GM06990 (cell line): ENCODE measurements around the gene GALK1.

Source experiments
- DNase-seq: peaks from one replicate; pipeline ENCODE4 v3.0.0-alpha.2; 2011; ENCODE audit not compliant: insufficient read length; ENCODE audit errors: extremely low read depth
- H3K27me3 ChIP-seq: replicated peaks from 2 replicates; pipeline ENCODE4 v1.6.0; 2011; ENCODE audit warnings: low read length; ENCODE audit not compliant: control insufficient read depth, insufficient read depth
- H3K36me3 ChIP-seq: 2 replicates; pipeline ENCODE4 v1.5.1; 2011; ENCODE audit warnings: low read length; ENCODE audit not compliant: control insufficient read depth, insufficient read depth
- H3K4me3 ChIP-seq: replicated peaks from 2 replicates; pipeline ENCODE4 v1.5.1; 2011; ENCODE audit warnings: low read depth, mild to moderate bottlenecking, control low read depth, low read length
- TF ChIP-seq, protein P1 (sequence below): IDR thresholded peaks from 2 replicates; pipeline ENCODE4 v1.5.1; 2011; ENCODE audit warnings: low read length, control low read depth, mild to moderate bottlenecking, inconsistent platforms; ENCODE audit not compliant: insufficient read depth, poor library complexity, severe bottlenecking

GALK1 gene

DNA sequence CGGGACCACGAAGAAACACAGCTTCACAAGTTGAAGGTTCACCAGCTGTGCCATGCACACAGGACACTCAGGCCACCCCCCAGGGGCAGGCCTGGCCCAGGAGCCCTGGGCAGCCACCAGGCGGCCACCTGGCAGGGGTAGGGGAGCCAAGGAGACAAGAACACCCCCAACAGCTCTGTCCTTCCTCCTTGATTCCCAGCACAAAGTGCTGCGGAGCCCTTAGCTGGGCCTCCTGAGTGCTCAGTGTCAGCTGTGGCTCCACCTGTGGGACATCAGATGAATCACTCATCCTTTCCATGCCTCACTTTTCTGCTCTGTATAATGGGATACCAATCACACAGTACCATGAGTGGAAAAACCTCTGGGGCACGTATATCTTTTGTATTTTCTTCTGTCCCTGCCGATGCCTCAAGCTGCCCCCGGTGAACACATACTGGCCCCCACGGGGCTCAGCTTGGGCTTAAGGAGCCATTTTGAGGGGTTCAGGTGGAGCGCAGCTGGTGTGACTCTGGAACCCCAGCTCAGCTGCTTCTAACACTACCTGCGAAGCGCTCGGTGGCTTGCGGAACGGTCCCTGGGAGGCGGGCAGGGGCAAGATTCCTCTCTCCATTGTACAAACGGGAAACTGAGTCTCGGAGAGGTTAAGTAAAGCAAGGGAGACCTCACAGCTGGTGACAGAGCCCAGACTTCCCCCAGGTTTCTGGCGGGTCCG lies 12.0 kb downstream of the GALK1 start:
- TF ChIP-seq, protein P1, sequence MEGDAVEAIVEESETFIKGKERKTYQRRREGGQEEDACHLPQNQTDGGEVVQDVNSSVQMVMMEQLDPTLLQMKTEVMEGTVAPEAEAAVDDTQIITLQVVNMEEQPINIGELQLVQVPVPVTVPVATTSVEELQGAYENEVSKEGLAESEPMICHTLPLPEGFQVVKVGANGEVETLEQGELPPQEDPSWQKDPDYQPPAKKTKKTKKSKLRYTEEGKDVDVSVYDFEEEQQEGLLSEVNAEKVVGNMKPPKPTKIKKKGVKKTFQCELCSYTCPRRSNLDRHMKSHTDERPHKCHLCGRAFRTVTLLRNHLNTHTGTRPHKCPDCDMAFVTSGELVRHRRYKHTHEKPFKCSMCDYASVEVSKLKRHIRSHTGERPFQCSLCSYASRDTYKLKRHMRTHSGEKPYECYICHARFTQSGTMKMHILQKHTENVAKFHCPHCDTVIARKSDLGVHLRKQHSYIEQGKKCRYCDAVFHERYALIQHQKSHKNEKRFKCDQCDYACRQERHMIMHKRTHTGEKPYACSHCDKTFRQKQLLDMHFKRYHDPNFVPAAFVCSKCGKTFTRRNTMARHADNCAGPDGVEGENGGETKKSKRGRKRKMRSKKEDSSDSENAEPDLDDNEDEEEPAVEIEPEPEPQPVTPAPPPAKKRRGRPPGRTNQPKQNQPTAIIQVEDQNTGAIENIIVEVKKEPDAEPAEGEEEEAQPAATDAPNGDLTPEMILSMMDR = peak; percentile 50
- Histone ChIP-seq H3K27me3 (no peaks in the 10 kb centered on the region; the same call in 1 of the 2 replicates), H3K36me3 (no peaks in the 10 kb centered on the region), H3K4me3 (peak overlapping the region; percentile 60)
- no peak for DNase-seq

DNA sequence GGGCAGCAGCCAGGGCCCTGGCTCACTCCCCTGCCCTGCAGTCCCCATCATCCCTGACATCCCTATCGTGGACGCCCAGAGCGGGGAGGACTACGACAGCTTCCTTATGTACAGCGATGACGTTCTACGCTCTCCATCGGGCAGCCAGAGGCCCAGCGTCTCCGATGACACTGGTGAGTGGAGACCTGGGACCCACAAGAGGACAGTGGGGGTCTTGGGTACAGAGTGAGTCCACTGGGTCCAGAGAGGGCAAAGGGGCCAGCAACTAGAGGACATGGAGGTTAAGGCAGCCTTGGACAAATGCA lies 12.6 kb downstream of the GALK1 start:
- no peaks in the 10 kb centered on the region; the same call in 1 of the 2 replicates for H3K27me3 ChIP-seq
- DNase-seq = no peak
- TF ChIP-seq, protein P1 = no peak
- H3K4me3 ChIP-seq = no peak overlapping the region
- no peaks in the 10 kb centered on the region for H3K36me3 ChIP-seq

DNA sequence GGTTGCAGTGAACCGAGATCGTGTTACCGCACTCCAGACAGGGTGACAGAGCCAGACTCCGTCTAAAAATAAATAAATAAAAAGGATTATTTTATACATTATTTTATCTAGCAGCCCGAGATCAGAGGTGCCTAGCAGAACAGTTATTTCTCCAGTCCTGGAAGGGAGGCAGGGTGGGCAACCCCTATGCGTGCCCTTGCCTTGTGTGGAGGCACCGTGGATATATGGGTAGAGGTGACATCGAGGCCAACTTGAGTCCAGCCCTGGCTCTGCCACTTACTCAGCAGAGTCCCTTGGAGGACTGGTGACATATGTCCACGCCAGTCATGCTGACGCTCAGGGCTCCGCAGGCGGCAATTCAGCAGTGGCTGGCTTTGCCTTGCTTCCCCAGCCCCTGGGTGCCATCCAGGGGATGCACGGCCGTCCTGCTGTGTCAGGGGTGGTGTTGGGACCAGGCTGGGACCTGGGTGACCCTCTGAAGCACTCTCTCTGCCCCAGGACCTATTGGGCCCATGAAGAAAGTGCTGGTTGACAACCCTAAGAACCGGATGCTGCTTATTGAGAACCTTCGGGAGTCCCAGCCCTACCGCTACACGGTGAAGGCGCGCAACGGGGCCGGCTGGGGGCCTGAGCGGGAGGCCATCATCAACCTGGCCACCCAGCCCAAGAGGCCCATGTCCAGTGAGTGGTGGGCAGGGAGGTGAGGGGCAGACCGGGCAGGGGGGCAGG lies 13.2 kb downstream of the GALK1 start:
- TF ChIP-seq, protein P1 = no peak
- DNase-seq = no peak
- no peaks in the 10 kb centered on the region; the same call in 1 of the 2 replicates for H3K27me3 ChIP-seq
- H3K36me3 ChIP-seq = no peaks in the 10 kb centered on the region
- no peak overlapping the region for H3K4me3 ChIP-seq

DNA sequence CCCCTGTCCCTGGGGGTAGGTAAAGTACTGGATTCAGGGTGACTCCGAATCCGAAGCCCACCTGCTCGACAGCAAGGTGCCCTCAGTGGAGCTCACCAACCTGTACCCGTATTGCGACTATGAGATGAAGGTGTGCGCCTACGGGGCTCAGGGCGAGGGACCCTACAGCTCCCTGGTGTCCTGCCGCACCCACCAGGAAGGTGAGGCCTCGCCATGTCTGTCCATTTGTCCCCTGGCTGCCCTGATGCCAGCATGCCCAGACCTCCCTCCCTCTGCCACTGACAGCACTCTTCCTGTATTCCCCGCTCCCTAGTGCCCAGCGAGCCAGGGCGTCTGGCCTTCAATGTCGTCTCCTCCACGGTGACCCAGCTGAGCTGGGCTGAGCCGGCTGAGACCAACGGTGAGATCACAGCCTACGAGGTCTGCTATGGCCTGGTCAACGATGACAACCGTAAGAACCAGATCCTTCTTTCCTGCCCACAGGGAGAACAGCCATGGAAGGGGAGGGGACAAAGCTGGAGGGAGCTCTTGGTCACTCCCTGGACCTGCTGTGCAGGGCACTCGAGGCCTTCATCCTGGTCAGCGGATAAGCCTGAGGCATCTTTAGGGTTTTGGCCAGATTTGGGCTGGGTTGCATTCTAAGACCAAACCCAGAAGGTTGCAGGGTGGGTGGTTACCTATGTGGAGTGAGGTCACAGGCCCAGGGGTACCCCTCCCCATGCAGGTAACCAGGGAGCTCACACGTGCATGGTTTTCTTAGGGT lies 14.2 kb downstream of the GALK1 start:
- Histone ChIP-seq H3K36me3 (no peaks in the 10 kb centered on the region), H3K4me3 (no peak overlapping the region), H3K27me3 (no peaks in the 10 kb centered on the region; the same call in 1 of the 2 replicates)
- TF ChIP-seq, protein P1 = no peak
- DNase-seq = no peak

DNA sequence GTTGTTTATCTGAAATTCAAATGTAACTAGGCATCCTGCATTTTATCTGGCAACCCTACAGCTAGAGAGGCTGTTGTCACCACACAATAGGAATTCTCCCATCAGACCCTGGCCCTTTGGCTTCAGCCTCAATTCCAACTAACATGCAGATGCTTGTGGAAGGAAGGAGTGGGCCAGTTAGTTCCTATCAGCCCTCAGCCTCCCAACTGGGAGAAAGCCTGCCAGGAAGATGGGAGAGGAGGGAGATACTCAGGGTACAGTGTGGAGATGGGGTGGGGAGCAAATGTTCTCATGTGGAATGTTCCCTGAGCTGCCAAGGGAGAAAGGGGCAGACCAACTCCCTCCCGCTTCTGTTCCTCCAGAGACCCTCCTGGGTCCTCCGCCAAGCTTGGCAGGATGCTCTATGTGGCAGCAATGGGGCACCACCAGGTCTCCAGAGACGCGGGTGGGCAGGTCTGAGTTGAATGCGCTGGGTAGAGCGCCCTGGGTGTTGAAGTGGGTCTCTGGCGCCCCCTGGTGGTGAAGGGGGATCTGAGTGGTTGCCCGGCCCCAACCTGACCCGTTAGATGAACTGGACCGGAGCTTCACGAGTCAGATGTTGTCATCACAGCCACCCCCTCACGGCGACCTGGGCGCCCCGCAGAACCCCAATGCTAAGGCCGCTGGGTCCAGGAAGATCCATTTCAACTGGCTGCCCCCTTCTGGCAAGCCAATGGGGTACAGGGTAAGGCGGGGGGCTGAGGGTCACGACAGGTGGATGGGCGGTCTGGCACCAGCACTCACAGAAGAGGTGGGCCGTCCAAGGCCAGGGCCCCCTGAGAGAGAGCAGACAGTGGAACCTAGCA lies 15.2 kb downstream of the GALK1 start:
- peak; percentile 77 for DNase-seq
- TF ChIP-seq, protein P1 = peak; percentile 91
- Histone ChIP-seq H3K4me3 (no peak overlapping the region), H3K36me3 (no peaks in the 10 kb centered on the region), H3K27me3 (no peaks in the 10 kb centered on the region; the same call in 1 of the 2 replicates)
